ENCODE measurements around the gene TXNIP.

TXNIP gene

GRCh38 chr1:145963265-145964019 lies 32.9 kb downstream of the TXNIP start:
- H3K27me3 ChIP-seq (ENCODE audit: control insufficient read depth, insufficient read depth, low read length), result peaks cover 34% of the 10 kb centered on the region
- H3K36me3 ChIP-seq (ENCODE audit: control insufficient read depth, insufficient read depth, low read length), result no peaks in the 10 kb centered on the region
- no peaks in the 10 kb centered on the region for H3K9me3 ChIP-seq (ENCODE audit: control insufficient read depth, low read length)
- peaks cover 41% of the 10 kb centered on the region for H3K4me1 ChIP-seq (ENCODE audit: control insufficient read depth, insufficient read depth, low read length)
- peak overlapping the region; percentile 76 for H3K9ac ChIP-seq (ENCODE audit: low read length)
- peak overlapping the region; percentile 15 for H3K4me3 ChIP-seq (ENCODE audit: low read length)

GRCh38 chr1:145962157-145963102 lies 33.9 kb downstream of the TXNIP start:
- Histone ChIP-seq H3K27me3 (ENCODE audit: control insufficient read depth, insufficient read depth, low read length) (peaks cover 34% of the 10 kb centered on the region), H3K36me3 (ENCODE audit: control insufficient read depth, insufficient read depth, low read length) (no peaks in the 10 kb centered on the region), H3K4me1 (ENCODE audit: control insufficient read depth, insufficient read depth, low read length) (peaks cover 41% of the 10 kb centered on the region), H3K9me3 (ENCODE audit: control insufficient read depth, low read length) (no peaks in the 10 kb centered on the region), H3K4me3 (ENCODE audit: low read length) (peak overlapping the region; percentile 11), H3K9ac (ENCODE audit: low read length) (peak overlapping the region; percentile 51)

- Histone ChIP-seq H3K9me3 (ENCODE audit: control insufficient read depth, low read length) (no peaks in the 10 kb centered on the region), H3K27me3 (ENCODE audit: control insufficient read depth, insufficient read depth, low read length) (peaks cover 34% of the 10 kb centered on the region), H3K9ac (ENCODE audit: low read length) (peak overlapping the region; percentile 51), H3K4me1 (ENCODE audit: control insufficient read depth, insufficient read depth, low read length) (peaks cover 41% of the 10 kb centered on the region), H3K36me3 (ENCODE audit: control insufficient read depth, insufficient read depth, low read length) (no peaks in the 10 kb centered on the region), H3K4me3 (ENCODE audit: low read length) (peak overlapping the region; percentile 52)
Measured at GRCh38 chr1:145961425-145962156, 34.8 kb downstream of the TXNIP start.

GRCh38 chr1:145961109-145961424 lies 35.3 kb downstream of the TXNIP start:
- H3K4me1 ChIP-seq (ENCODE audit: control insufficient read depth, insufficient read depth, low read length), result peaks cover 41% of the 10 kb centered on the region

GRCh38 chr1:145960468-145961108 lies 35.8 kb downstream of the TXNIP start:
- Histone ChIP-seq H3K36me3 (ENCODE audit: control insufficient read depth, insufficient read depth, low read length) (no peaks in the 10 kb centered on the region), H3K9ac (ENCODE audit: low read length) (peak overlapping the region; percentile 51), H3K4me3 (ENCODE audit: low read length) (peak overlapping the region; percentile 52), H3K4me1 (ENCODE audit: control insufficient read depth, insufficient read depth, low read length) (peaks cover 43% of the 10 kb centered on the region), H3K27me3 (ENCODE audit: control insufficient read depth, insufficient read depth, low read length) (peaks cover 34% of the 10 kb centered on the region), H3K9me3 (ENCODE audit: control insufficient read depth, low read length) (no peaks in the 10 kb centered on the region)

More at GRCh38 chr1:145961109-145961424, 35.3 kb downstream of the TXNIP start:
- H3K4me3 ChIP-seq (ENCODE audit: low read length), result peak overlapping the region; percentile 52
- no peaks in the 10 kb centered on the region for H3K36me3 ChIP-seq (ENCODE audit: control insufficient read depth, insufficient read depth, low read length)
- H3K27me3 ChIP-seq (ENCODE audit: control insufficient read depth, insufficient read depth, low read length), result peaks cover 34% of the 10 kb centered on the region
- peak overlapping the region; percentile 51 for H3K9ac ChIP-seq (ENCODE audit: low read length)
- H3K9me3 ChIP-seq (ENCODE audit: control insufficient read depth, low read length), result no peaks in the 10 kb centered on the region

- H3K9ac ChIP-seq (ENCODE audit: low read length), result no peak overlapping the region
- no peaks in the 10 kb centered on the region for H3K36me3 ChIP-seq (ENCODE audit: control insufficient read depth, insufficient read depth, low read length)
- H3K27me3 ChIP-seq (ENCODE audit: control insufficient read depth, insufficient read depth, low read length), result peaks cover 34% of the 10 kb centered on the region
- H3K9me3 ChIP-seq (ENCODE audit: control insufficient read depth, low read length), result no peaks in the 10 kb centered on the region
- peaks cover 40% of the 10 kb centered on the region for H3K4me1 ChIP-seq (ENCODE audit: control insufficient read depth, insufficient read depth, low read length)
- H3K4me3 ChIP-seq (ENCODE audit: low read length), result no peak overlapping the region
Measured at GRCh38 chr1:145959957-145960467, 36.4 kb downstream of the TXNIP start.

- no peak overlapping the region for H3K4me3 ChIP-seq (ENCODE audit: low read length)
- H3K9me3 ChIP-seq (ENCODE audit: control insufficient read depth, low read length), result no peaks in the 10 kb centered on the region
- H3K36me3 ChIP-seq (ENCODE audit: control insufficient read depth, insufficient read depth, low read length), result no peaks in the 10 kb centered on the region
- peaks cover 34% of the 10 kb centered on the region for H3K27me3 ChIP-seq (ENCODE audit: control insufficient read depth, insufficient read depth, low read length)
- no peak overlapping the region for H3K9ac ChIP-seq (ENCODE audit: low read length)
- H3K4me1 ChIP-seq (ENCODE audit: control insufficient read depth, insufficient read depth, low read length), result peaks cover 46% of the 10 kb centered on the region
Measured at GRCh38 chr1:145959333-145959732, 37.0 kb downstream of the TXNIP start.

GRCh38 chr1:145958734-145959133 lies 37.6 kb downstream of the TXNIP start:
- peaks cover 43% of the 10 kb centered on the region for H3K4me1 ChIP-seq (ENCODE audit: control insufficient read depth, insufficient read depth, low read length)
- H3K4me3 ChIP-seq (ENCODE audit: low read length), result no peak overlapping the region
- H3K9me3 ChIP-seq (ENCODE audit: control insufficient read depth, low read length), result no peaks in the 10 kb centered on the region
- H3K36me3 ChIP-seq (ENCODE audit: control insufficient read depth, insufficient read depth, low read length), result no peaks in the 10 kb centered on the region
- H3K9ac ChIP-seq (ENCODE audit: low read length), result no peak overlapping the region
- peaks cover 34% of the 10 kb centered on the region for H3K27me3 ChIP-seq (ENCODE audit: control insufficient read depth, insufficient read depth, low read length)

- Histone ChIP-seq H3K9ac (ENCODE audit: low read length) (peak within 1 kb of the TSS; percentile 11), H3K4me1 (ENCODE audit: control insufficient read depth, insufficient read depth, low read length) (peaks cover 32% of the 10 kb centered on the region), H3K9me3 (ENCODE audit: control insufficient read depth, low read length) (no peaks in the 10 kb centered on the region), H3K36me3 (ENCODE audit: control insufficient read depth, insufficient read depth, low read length) (no peaks in the 10 kb centered on the region), H3K4me3 (ENCODE audit: low read length) (peak within 1 kb of the TSS; percentile 7), H3K27me3 (ENCODE audit: control insufficient read depth, insufficient read depth, low read length) (peaks cover 34% of the 10 kb centered on the region)
Measured at GRCh38 chr1:145957443-145958319, 38.7 kb downstream of the TXNIP start, which contains the start of gene LIX1L. LIX1L (minus strand) TSS chr1:145958017; CDS start chr1:145957927, 90 bp downstream.

- no peaks in the 10 kb centered on the region for H3K36me3 ChIP-seq (ENCODE audit: control insufficient read depth, insufficient read depth, low read length)
- H3K9ac ChIP-seq (ENCODE audit: low read length), result peak overlapping the region; percentile 11
- peaks cover 30% of the 10 kb centered on the region for H3K27me3 ChIP-seq (ENCODE audit: control insufficient read depth, insufficient read depth, low read length)
- no peaks in the 10 kb centered on the region for H3K9me3 ChIP-seq (ENCODE audit: control insufficient read depth, low read length)
- H3K4me3 ChIP-seq (ENCODE audit: low read length), result peak overlapping the region; percentile 7
- H3K4me1 ChIP-seq (ENCODE audit: control insufficient read depth, insufficient read depth, low read length), result peaks cover 27% of the 10 kb centered on the region
Measured at GRCh38 chr1:145956781-145957442, 39.5 kb downstream of the TXNIP start.

Measured in mucosa of stomach (tissue), 1 donor.